GM12872 (cell line): ENCODE results near the gene TOE1.
A peak's percentile ranks its signal among the peaks of the same experiment; 100 is the strongest.

Experiments used
- CTCF ChIP-seq: IDR thresholded peaks from 3 replicates; pipeline ENCODE4 v1.5.1; 2011; ENCODE audit warnings: low read depth, mild to moderate bottlenecking, low read length, moderate library complexity; ENCODE audit not compliant: insufficient read depth

The TOE1 gene

GRCh38 chr1:45348966-45349677, 9.2 kb downstream of the TOE1 start:
- no peak for TF ChIP-seq CTCF

GRCh38 chr1:45351508-45351907, 11.5 kb downstream of the TOE1 start:
- no peak for TF ChIP-seq CTCF

- no peak for TF ChIP-seq CTCF
These were observed 13.7 kb downstream of the TOE1 start for GRCh38 chr1:45353685-45354084.

- TF ChIP-seq CTCF = no peak
These were observed 14.9 kb downstream of the TOE1 start for GRCh38 chr1:45354838-45355237.

- no peak for TF ChIP-seq CTCF
These were observed 15.7 kb downstream of the TOE1 start for GRCh38 chr1:45355683-45356082.

GRCh38 chr1:45356186-45356585, 16.2 kb downstream of the TOE1 start:
- no peak for TF ChIP-seq CTCF

GRCh38 chr1:45359882-45360513, 20.0 kb downstream of the TOE1 start:
- TF ChIP-seq CTCF = peak; percentile 55; the same call in 2 of the 3 replicates
